Mesendoderm (in vitro differentiated cells): ENCODE measurements around the gene KCNN1.
A peak's percentile ranks its signal among the peaks of the same experiment; 100 is the strongest.

Experiments used
- DNase-seq: peaks from one replicate; pipeline ENCODE4 v3.0.0; 2013
- H2AK5ac ChIP-seq: 2 replicates; pipeline ENCODE4 v1.6.1; 2013; ENCODE audit warnings: low read length, inconsistent platforms
- H2BK120ac ChIP-seq: 2 replicates; pipeline ENCODE4 v1.6.1; 2013; ENCODE audit warnings: low read depth, mild to moderate bottlenecking, low read length, moderate library complexity, mixed read lengths
- H2BK15ac ChIP-seq: replicated peaks from 2 replicates; pipeline ENCODE4 v1.6.1; 2013; ENCODE audit warnings: low read depth, mild to moderate bottlenecking, moderate library complexity
- H2BK5ac ChIP-seq: 2 replicates; pipeline ENCODE4 v1.6.1; 2013; ENCODE audit warnings: low read length, inconsistent platforms
- H3K18ac ChIP-seq: 2 replicates; pipeline ENCODE4 v1.6.1; 2013; ENCODE audit warnings: mild to moderate bottlenecking, low read length, mixed read lengths
- H3K23ac ChIP-seq: one replicate; pipeline ENCODE4 v1.6.1; 2013; ENCODE audit warnings: low read length
- H3K27ac ChIP-seq: 2 replicates; pipeline ENCODE4 v1.5.1; 2013; ENCODE audit warnings: low read depth, mild to moderate bottlenecking, inconsistent platforms, low read length, moderate library complexity
- H3K27me3 ChIP-seq: 2 replicates; pipeline ENCODE4 v1.6.1; 2013; ENCODE audit warnings: low read length, control low read depth, mild to moderate bottlenecking, inconsistent platforms; ENCODE audit not compliant: insufficient read depth, poor library complexity
- H3K36me3 ChIP-seq: 2 replicates; pipeline ENCODE4 v1.6.1; 2013; ENCODE audit warnings: low read length, inconsistent platforms; ENCODE audit not compliant: control insufficient read depth, insufficient read depth
- H3K4ac ChIP-seq: one replicate; pipeline ENCODE4 v1.6.1; 2013; ENCODE audit warnings: low read depth, mild to moderate bottlenecking, low read length, moderate library complexity
- H3K4me1 ChIP-seq: 2 replicates; pipeline ENCODE4 v1.6.1; 2013; ENCODE audit warnings: low read depth, low read length, inconsistent platforms; ENCODE audit not compliant: control insufficient read depth
- H3K4me2 ChIP-seq: 2 replicates; pipeline ENCODE4 v1.6.1; 2013; ENCODE audit warnings: low read length
- H3K4me3 ChIP-seq: 2 replicates; pipeline ENCODE4 v1.5.1; 2013; ENCODE audit warnings: mild to moderate bottlenecking, low read length
- H3K56ac ChIP-seq: one replicate; pipeline ENCODE4 v1.6.1; 2013; ENCODE audit warnings: low read length
- H3K79me1 ChIP-seq: 2 replicates; pipeline ENCODE4 v1.6.1; 2013; ENCODE audit warnings: low read length, inconsistent platforms
- H3K79me2 ChIP-seq: 2 replicates; pipeline ENCODE4 v1.6.1; 2013; ENCODE audit warnings: mild to moderate bottlenecking, low read length; ENCODE audit not compliant: control insufficient read depth, insufficient read depth
- H3K9ac ChIP-seq: 2 replicates; pipeline ENCODE4 v1.6.1; 2013; ENCODE audit warnings: low read length, inconsistent platforms
- H4K5ac ChIP-seq: one replicate; pipeline ENCODE4 v1.6.1; 2013; ENCODE audit warnings: low read length
- H4K8ac ChIP-seq: one replicate; pipeline ENCODE4 v1.6.1; 2013; ENCODE audit warnings: low read depth, mild to moderate bottlenecking, control low read depth, low read length, moderate library complexity
- WGBS: extraction: QIAGEN DNeasy Blood & Tissue Kit; methylation state at CpG from one replicate; pipeline ENCODE4 v1.1.7; 2013; ENCODE audit warnings: low lambda C conversion rate, missing lambda C conversion rate; ENCODE audit not compliant: insufficient coverage; ENCODE audit errors: extremely low coverage; 5-methylcytosine and 5-hydroxymethylcytosine counted together

KCNN1 gene

GRCh38 chr19:17937371-17937900 is 29.5 kb upstream of the KCNN1 start:
- H3K79me2 ChIP-seq = peaks cover 7% of the 10 kb centered on the region
- H3K18ac ChIP-seq = no peak overlapping the region
- H3K27ac ChIP-seq = no peak overlapping the region
- peaks cover 7% of the 10 kb centered on the region for H3K79me1 ChIP-seq
- H3K56ac ChIP-seq = no peak overlapping the region
- H3K4me2 ChIP-seq = no peak overlapping the region
- no peak overlapping the region for H2BK15ac ChIP-seq
- H2BK5ac ChIP-seq = no peak overlapping the region
- peaks cover 2% of the 10 kb centered on the region for H3K36me3 ChIP-seq
- no peaks in the 10 kb centered on the region for H3K4me1 ChIP-seq
- no peak overlapping the region for H3K23ac ChIP-seq
- no peak overlapping the region for H2BK120ac ChIP-seq
- no peak overlapping the region for H3K9ac ChIP-seq
- H3K27me3 ChIP-seq = no peaks in the 10 kb centered on the region
- H2AK5ac ChIP-seq = no peak overlapping the region
- WGBS = no CpG with 5 or more reads among the region's 9 CpGs
- no peak overlapping the region for H4K8ac ChIP-seq
- H3K4me3 ChIP-seq = no peak overlapping the region
- H3K4ac ChIP-seq = no peak overlapping the region
- H4K5ac ChIP-seq = no peak overlapping the region
- DNase-seq = no peak

- H3K27ac ChIP-seq = no peak overlapping the region
- H3K9ac ChIP-seq = no peak overlapping the region
- no peak overlapping the region for H2BK120ac ChIP-seq
- no peak overlapping the region for H3K4ac ChIP-seq
- H3K56ac ChIP-seq = no peak overlapping the region
- no peak overlapping the region for H3K4me2 ChIP-seq
- no peak overlapping the region for H2BK15ac ChIP-seq
- H3K18ac ChIP-seq = no peak overlapping the region
- H3K79me2 ChIP-seq = peaks cover 6% of the 10 kb centered on the region
- no peak overlapping the region for H3K4me3 ChIP-seq
- no peaks in the 10 kb centered on the region for H3K4me1 ChIP-seq
- peak; percentile 74 for DNase-seq
- H4K8ac ChIP-seq = no peak overlapping the region
- WGBS = no CpG with 5 or more reads among the region's 7 CpGs
- no peak overlapping the region for H3K23ac ChIP-seq
- no peak overlapping the region for H2AK5ac ChIP-seq
- H3K36me3 ChIP-seq = peaks cover 2% of the 10 kb centered on the region
- no peak overlapping the region for H4K5ac ChIP-seq
- no peaks in the 10 kb centered on the region for H3K27me3 ChIP-seq
- no peak overlapping the region for H2BK5ac ChIP-seq
- H3K79me1 ChIP-seq = peaks cover 6% of the 10 kb centered on the region
Measured at GRCh38 chr19:17938092-17938845, 28.6 kb upstream of the KCNN1 start.

- H3K79me2 ChIP-seq = no peaks in the 10 kb centered on the region
- no peak for DNase-seq
- no peak overlapping the region for H2BK15ac ChIP-seq
- H2BK120ac ChIP-seq = no peak overlapping the region
- no peaks in the 10 kb centered on the region for H3K79me1 ChIP-seq
- H3K27ac ChIP-seq = no peak overlapping the region
- peak overlapping the region; percentile 85 for H3K23ac ChIP-seq
- H4K8ac ChIP-seq = no peak overlapping the region
- H3K56ac ChIP-seq = peak overlapping the region; percentile 82
- H2AK5ac ChIP-seq = no peak overlapping the region
- H3K4me2 ChIP-seq = no peak overlapping the region
- no peak overlapping the region for H3K18ac ChIP-seq
- no peak overlapping the region for H3K4me3 ChIP-seq
- H3K4ac ChIP-seq = no peak overlapping the region
- no peaks in the 10 kb centered on the region for H3K4me1 ChIP-seq
- no peak overlapping the region for H4K5ac ChIP-seq
- H3K9ac ChIP-seq = peak overlapping the region; percentile 66
- WGBS = no CpG with 5 or more reads among the region's 17 CpGs
- peaks cover 2% of the 10 kb centered on the region for H3K36me3 ChIP-seq
- no peaks in the 10 kb centered on the region for H3K27me3 ChIP-seq
- H2BK5ac ChIP-seq = no peak overlapping the region
Measured at GRCh38 chr19:17942181-17942580, 24.7 kb upstream of the KCNN1 start.

- H2BK120ac ChIP-seq = no peak overlapping the region
- no peak overlapping the region for H4K5ac ChIP-seq
- H3K4me2 ChIP-seq = peak overlapping the region; percentile 36
- WGBS = no CpG with 5 or more reads among the region's 41 CpGs
- H3K79me1 ChIP-seq = no peaks in the 10 kb centered on the region
- no peak overlapping the region for H4K8ac ChIP-seq
- peak overlapping the region; percentile 66 for H3K9ac ChIP-seq
- H3K27me3 ChIP-seq = no peaks in the 10 kb centered on the region
- DNase-seq = peak; percentile 63
- no peak overlapping the region for H3K23ac ChIP-seq
- no peak overlapping the region for H2BK5ac ChIP-seq
- no peaks in the 10 kb centered on the region for H3K4me1 ChIP-seq
- H2AK5ac ChIP-seq = no peak overlapping the region
- H3K4me3 ChIP-seq = no peak overlapping the region
- H3K36me3 ChIP-seq = peaks cover 2% of the 10 kb centered on the region
- H3K56ac ChIP-seq = peak overlapping the region; percentile 82
- H3K18ac ChIP-seq = no peak overlapping the region
- H3K4ac ChIP-seq = no peak overlapping the region
- H3K79me2 ChIP-seq = no peaks in the 10 kb centered on the region
- no peak overlapping the region for H2BK15ac ChIP-seq
- no peak overlapping the region for H3K27ac ChIP-seq
Measured at GRCh38 chr19:17942582-17943273, 24.2 kb upstream of the KCNN1 start.

GRCh38 chr19:17943274-17944221 is 23.4 kb upstream of the KCNN1 start:
- Histone ChIP-seq H3K4me1 (no peaks in the 10 kb centered on the region), H3K79me1 (no peaks in the 10 kb centered on the region), H2BK120ac (no peak overlapping the region), H3K27me3 (no peaks in the 10 kb centered on the region), H2AK5ac (no peak overlapping the region), H4K5ac (no peak overlapping the region), H3K18ac (no peak overlapping the region), H3K23ac (no peak overlapping the region), H3K36me3 (peaks cover 2% of the 10 kb centered on the region), H3K56ac (no peak overlapping the region), H2BK5ac (no peak overlapping the region), H3K9ac (no peak overlapping the region), H3K4me2 (no peak overlapping the region), H3K4me3 (no peak overlapping the region), H3K27ac (no peak overlapping the region), H4K8ac (no peak overlapping the region), H3K79me2 (no peaks in the 10 kb centered on the region), H2BK15ac (no peak overlapping the region), H3K4ac (no peak overlapping the region)
- no CpG with 5 or more reads among the region's 57 CpGs for WGBS
- peak; percentile 59 for DNase-seq
